ENCODE data around the gene PITHD1.

- TF ChIP-seq CTCF (IDR thresholded peaks at IDR 0.05; ENCODE audit: extremely low read depth in 1 of 2, insufficient read depth in 1 of 2, low read depth in 1 of 2, low read length in 2 of 2), result no peak
- TF ChIP-seq EZH2 (IDR thresholded peaks at IDR 0.05; ENCODE audit: borderline replicate concordance, low read depth, low read length, severe bottlenecking), result no peak
- no peak for TF ChIP-seq POLR2AphosphoS5 (IDR thresholded peaks at IDR 0.05; ENCODE audit: insufficient read depth, low read depth, low read length)
- TF ChIP-seq POLR2A (IDR thresholded peaks at IDR 0.05; ENCODE audit: low read depth, low read length), result no peak
- TF ChIP-seq MAX (IDR thresholded peaks at IDR 0.05; ENCODE audit: insufficient read depth, insufficient read length), result no peak
- TF ChIP-seq MYC (IDR thresholded peaks at IDR 0.05; ENCODE audit: low read depth, low read length), result no peak
- TF ChIP-seq JUN (IDR thresholded peaks at IDR 0.05; ENCODE audit: borderline replicate concordance, insufficient read depth, insufficient read length, low read depth), result no peak
- no peak for TF ChIP-seq GATA2 (IDR thresholded peaks at IDR 0.05; ENCODE audit: insufficient read depth, insufficient read length, low read depth, low read length)
Measured at GRCh38 chr1:23757812-23758211, 20.4 kb upstream of the PITHD1 start.
